GM18517 (cell line): ENCODE data around the gene GALNT18.

Experiments
- ATAC-seq: cut with Tn5 transposase; IDR thresholded peaks from one replicate; pipeline ENCODE4 v1.9.1; 2021; ENCODE audit warnings: mild to moderate bottlenecking, moderate library complexity; ENCODE audit not compliant: unreplicated experiment

Gene GALNT18

GRCh38 chr11:11391796-11392463, 229.9 kb downstream of the GALNT18 start:
- ATAC-seq = no peak

GRCh38 chr11:11391169-11391568, 230.6 kb downstream of the GALNT18 start:
- ATAC-seq = no peak

DNA sequence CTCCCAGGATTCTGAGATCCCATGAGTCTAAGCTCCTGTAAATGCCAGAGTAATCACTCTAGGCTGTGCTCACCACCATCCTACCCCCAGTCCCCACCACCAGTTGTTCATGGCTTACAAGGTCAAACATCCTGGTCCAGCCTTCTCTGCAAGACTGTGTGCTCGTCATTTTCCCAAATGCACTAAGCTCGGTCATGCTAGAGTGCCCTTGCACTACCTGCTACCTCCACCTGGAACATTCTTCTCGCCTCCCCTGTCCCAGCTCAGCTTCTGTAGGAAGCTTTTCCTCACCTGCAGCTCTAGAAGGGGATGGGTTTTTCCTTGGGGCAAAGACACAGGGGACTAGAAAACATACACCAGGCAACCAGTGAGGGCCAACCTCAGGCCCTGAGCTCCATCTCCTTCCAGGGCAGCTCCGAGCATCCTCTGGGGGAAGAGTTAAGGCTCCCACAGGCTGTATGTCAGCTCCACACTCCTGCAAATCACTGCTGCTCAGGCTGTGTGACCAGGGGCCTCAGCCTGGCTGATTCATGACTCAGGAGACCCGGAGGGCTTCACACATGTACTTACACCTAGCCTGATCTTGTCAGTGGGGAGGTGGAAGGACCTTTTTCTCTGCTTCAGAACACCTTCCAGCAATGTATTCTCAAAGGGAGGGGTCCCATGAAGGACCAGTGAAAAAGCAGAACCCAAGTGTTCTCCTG, 231.6 kb downstream of the GALNT18 start:
- no peak for ATAC-seq

GRCh38 chr11:11389238-11389637, 232.6 kb downstream of the GALNT18 start:
- ATAC-seq = no peak

- ATAC-seq = no peak
Measured at GRCh38 chr11:11387622-11388305, 234.0 kb downstream of the GALNT18 start.

GRCh38 chr11:11387207-11387606, 234.6 kb downstream of the GALNT18 start:
- ATAC-seq = no peak

- ATAC-seq = no peak
Measured at GRCh38 chr11:11384829-11385228, 237.0 kb downstream of the GALNT18 start.

DNA sequence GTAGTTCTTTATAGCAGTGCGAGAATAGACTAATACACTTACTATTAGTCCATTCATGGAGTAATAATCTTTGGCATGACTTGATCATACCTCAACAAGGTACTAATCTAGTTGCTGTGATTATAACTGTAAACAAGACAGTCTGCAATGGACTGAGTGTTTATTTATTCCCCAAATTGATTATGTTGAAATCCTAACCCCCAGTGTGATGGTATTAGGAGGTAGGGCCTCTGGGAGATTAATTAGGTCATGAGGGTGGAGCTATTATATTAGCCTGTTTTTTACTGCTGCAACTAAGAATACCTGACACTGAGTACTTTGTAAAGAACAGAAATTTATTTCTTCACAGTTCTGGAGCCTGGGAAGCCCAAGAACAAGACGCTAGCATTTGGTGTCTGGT, 237.8 kb downstream of the GALNT18 start:
- ATAC-seq = no peak

DNA sequence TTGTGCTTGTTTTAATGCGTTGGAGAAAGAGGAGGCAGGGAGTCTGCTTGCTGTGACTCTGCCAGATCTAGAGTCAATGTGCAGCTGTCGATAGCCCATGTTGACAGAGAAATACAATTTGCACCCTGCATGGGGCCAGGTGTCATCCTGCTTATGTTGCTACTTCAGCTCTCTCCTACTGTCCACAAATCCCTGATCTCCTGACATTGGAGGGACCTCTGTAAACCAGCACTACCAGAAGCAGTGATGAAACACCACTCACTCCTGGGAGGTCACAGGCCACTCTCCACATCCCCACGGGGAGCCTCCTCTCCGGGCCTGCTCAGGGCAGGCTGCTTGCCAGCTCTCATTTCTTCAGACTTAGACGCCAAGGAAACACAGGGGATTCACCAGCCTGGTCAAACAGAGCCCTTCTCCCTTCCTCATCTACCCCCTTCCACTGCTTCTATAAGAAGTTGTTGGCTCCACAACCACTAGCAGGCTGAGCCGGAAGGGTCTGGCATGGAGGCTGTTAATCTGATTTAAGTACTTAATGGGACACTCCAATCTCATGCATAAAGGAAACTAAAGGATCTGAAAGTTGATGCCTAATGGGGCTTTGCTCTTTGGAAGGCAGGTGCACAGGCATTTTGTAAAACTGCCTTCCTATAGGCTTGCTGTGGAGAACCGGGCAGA, 238.8 kb downstream of the GALNT18 start:
- ATAC-seq = no peak

DNA sequence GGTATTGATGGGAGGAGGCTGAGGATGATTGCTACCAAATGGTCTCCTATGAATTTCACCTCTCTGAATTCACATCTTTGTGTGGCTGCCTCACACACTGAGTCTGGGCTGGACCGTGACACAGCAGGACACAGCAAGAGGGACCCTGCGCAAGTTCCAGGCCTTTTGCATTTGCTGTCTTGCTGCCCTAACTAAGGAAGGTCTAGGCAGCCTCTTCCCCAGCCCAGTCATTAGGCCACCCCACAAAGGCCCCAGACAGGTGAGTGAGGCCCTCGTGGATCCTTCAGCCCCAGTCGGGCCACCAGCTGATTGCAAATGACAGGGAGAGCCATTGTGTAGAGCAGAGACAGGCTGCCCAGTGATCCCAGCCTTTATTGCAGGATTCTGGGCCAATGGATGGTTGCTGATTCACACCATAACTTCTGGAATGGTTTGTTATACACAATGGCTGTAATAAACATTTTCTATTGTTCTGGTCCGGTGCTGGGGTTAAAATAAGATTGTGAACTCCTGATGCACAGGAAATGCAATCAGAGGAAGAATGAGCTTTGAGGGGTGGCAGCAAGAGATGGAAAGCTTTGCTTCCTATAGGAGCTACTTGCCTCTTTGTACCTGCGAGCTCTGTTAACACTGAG, 240.2 kb downstream of the GALNT18 start:
- ATAC-seq = no peak

DNA sequence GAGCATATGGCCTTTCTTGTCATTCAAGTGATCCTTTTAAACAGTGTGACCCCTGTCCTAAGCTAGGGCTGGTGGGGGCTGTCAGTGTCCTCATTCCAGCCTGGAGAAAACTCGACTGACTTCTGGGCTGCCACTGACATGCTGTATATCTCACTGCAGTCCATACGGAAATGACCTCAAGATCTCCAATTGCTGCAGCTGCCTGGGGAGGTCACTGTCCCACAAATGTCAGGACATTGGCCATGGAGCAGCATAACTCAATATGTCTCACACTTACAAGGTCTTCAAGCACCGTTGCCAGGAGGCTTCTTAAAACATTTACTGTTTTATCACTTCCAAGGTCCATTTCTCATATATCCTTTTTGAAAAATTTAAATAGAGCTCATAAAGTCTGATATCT, 240.9 kb downstream of the GALNT18 start:
- no peak for ATAC-seq

- ATAC-seq = no peak
Measured at GRCh38 chr11:11380340-11380739, 241.5 kb downstream of the GALNT18 start.

DNA sequence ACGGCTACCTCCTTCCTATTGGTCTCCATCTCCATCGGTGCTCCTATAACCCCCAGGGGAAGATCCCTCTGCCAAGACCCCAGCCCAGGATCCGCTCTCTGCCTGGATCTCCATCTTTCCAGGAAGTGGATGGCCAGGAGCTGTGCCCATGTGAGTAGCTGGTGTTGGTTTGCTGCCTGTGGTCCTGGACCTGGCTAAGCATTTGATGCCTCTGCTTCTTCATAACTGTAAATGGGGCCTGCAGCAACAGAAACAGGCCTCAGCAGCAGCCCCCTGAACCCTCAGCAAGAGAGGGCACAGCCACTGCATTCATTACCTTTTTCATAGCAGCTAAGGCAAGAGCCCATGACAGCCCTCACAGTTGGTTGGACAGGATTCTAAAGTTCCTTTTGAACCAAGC, 242.1 kb downstream of the GALNT18 start:
- no peak for ATAC-seq

GRCh38 chr11:11378184-11378940, 243.4 kb downstream of the GALNT18 start:
- ATAC-seq = no peak

- ATAC-seq = no peak
Measured at GRCh38 chr11:11374358-11375148, 247.3 kb downstream of the GALNT18 start.

DNA sequence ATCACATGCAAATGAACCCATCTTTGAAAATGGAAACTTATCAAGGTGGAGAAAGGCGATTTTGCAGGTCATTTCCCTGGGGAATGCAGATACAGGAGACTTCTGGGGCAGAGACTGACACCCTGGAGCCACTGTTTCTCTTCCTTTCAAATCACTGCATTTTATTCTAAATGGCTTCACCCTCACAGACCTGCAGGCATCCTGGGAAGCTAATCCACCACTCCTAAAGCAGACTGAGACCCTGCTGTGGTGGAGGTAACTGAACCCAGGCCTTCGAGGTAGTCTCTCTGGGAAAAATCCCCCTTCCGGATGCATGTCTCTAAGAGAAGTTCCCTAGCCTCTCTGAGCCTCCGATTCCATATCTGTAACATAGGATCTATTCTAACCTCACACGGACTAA, 247.9 kb downstream of the GALNT18 start:
- ATAC-seq = no peak

DNA sequence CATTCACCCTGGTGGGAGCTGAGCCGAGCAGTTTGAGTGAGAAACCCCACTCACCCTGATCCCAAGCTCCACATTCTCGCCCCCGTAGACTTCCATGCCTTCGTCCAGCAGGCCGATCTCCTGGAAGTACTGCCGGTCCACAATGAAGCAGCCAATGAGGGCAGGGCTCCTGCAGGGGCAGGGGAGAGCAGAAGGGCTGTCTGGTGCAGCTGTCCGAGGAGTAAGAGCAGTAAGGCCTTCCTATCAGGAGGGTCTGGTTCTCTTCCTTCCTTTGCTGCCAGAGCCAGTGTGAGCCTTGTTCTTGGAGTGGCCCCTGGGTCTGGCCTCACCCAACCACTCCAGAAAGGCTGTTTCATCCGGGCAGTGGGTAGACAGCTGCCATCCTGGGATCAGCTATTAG, 249.3 kb downstream of the GALNT18 start:
- ATAC-seq = no peak

DNA sequence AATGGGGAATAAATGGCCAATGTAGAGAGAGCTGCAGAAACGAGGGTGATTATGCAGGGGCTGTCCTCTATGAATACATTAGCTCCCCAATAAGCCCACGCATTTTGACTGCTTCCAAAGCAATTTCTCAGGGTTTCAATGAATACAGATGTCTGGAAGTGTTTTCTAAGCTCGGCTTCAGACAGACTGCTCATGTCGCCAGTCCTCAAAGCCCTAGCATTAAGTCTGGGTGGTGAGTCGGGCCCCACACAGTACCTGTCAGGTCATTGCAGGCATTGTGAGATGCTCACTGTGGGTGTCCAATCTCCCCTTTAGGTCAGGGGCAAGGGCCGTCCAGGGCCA, 250.9 kb downstream of the GALNT18 start:
- no peak for ATAC-seq

- no peak for ATAC-seq
Measured at GRCh38 chr11:11370255-11370961, 251.4 kb downstream of the GALNT18 start.
